HUES64 (cell line): ENCODE measurements around the gene SIRT4.
A peak's percentile ranks its signal among the peaks of the same experiment; 100 is the strongest.

Source experiments
- H3K27ac ChIP-seq: 2 replicates; pipeline ENCODE4 v1.7.0; 2013; ENCODE audit warnings: low read depth, low read length, inconsistent platforms
- H3K27me3 ChIP-seq: 2 replicates; pipeline ENCODE4 v1.6.1; 2013; ENCODE audit warnings: mild to moderate bottlenecking, low read length; ENCODE audit not compliant: insufficient read depth
- H3K36me3 ChIP-seq: 2 replicates; pipeline ENCODE4 v1.6.1; 2013; ENCODE audit warnings: mild to moderate bottlenecking, low read length; ENCODE audit not compliant: insufficient read depth
- H3K4me1 ChIP-seq: 2 replicates; pipeline ENCODE4 v1.6.1; 2013; ENCODE audit warnings: mild to moderate bottlenecking, low read length, moderate library complexity; ENCODE audit not compliant: insufficient read depth
- H3K4me3 ChIP-seq: 2 replicates; pipeline ENCODE4 v1.5.1; 2013; ENCODE audit warnings: mild to moderate bottlenecking, low read length, moderate library complexity
- H3K9ac ChIP-seq: 2 replicates; pipeline ENCODE4 v1.6.1; 2013; ENCODE audit warnings: mild to moderate bottlenecking, low read depth, low read length
- H3K9me3 ChIP-seq: 2 replicates; pipeline ENCODE4 v1.6.1; 2013; ENCODE audit warnings: low read depth, low read length; ENCODE audit not compliant: insufficient read depth
- WGBS: fragments of 150-250, 120-280 bp; methylation state at CpG from one replicate; pipeline ENCODE4 v1.1.7; 2013; ENCODE audit warnings: missing lambda C conversion rate; 5-methylcytosine and 5-hydroxymethylcytosine counted together

SIRT4 gene

DNA sequence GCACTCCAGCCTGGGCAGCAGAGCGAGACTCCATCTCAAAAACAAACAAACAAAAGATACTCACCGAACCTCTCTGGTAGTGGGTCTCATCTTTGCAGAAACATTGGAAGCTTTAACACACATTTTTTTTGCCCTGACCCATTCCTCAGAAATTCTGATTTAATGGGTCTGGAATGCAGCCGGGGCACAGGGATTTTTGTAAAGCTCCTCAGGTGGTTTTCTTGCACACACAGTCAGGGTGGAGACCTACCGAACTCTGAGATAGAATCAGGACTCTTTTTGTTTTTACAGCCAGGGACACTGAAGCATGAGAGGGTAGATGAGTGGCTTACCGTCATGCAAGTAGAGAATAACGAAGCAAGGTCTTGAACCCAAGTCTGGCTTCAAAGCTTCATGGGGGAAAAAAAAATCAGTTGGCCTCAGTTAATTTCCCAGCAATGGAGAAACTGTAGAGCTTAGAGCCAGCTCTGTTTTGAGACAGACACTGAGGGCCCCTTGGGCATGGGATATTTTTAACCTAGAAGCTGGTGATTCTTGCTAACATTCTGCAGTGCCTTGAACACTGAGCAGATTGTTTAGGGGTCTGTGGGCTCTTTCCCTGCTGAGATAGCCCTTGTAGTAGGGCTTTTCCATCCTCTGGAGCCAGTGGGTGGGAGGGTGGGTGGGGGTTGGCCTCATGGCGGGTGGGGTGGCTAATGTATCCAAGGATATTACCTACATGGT, 15.2 kb upstream of the SIRT4 start:
- 73% methylated on average over 6 of the region's 7 CpGs for WGBS
- Histone ChIP-seq H3K4me1 (peaks cover 8% of the 10 kb centered on the region; the same call in 1 of the 2 replicates), H3K27ac (no peak overlapping the region; the same call in 1 of the 2 replicates), H3K27me3 (no peaks in the 10 kb centered on the region), H3K9me3 (no peaks in the 10 kb centered on the region), H3K9ac (0 out of 2 replicates have a peak overlapping the region, but pooled peaks have one; percentile 25), H3K4me3 (no peak overlapping the region), H3K36me3 (no peaks in the 10 kb centered on the region)

DNA sequence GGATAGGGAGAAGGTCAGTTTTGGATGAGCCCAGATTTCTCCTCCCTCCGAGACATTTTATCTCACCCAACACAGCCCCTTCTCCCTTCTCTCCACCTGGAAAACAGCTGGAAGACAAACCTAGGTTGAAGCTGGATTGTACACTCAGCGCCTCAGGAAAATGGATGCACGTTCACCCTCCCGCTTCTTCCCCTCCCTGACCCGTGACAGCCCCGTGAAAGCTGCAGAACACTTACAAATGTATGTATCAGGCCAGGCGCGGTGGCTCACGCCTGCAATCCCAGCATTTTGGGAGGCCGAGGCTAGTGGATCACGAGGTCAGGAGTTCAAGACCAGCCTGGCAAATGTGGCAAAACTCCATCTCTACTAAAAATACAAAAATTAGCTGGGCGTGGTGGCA, 14.6 kb upstream of the SIRT4 start:
- WGBS = 94% methylated on average over 12 of the region's 12 CpGs
- Histone ChIP-seq H3K9ac (no peak overlapping the region), H3K4me3 (no peak overlapping the region), H3K27me3 (no peaks in the 10 kb centered on the region), H3K9me3 (no peaks in the 10 kb centered on the region), H3K4me1 (peaks cover 8% of the 10 kb centered on the region; the same call in 1 of the 2 replicates), H3K27ac (no peak overlapping the region), H3K36me3 (no peaks in the 10 kb centered on the region)

GRCh38 chr12:120290609-120291305, 11.4 kb upstream of the SIRT4 start:
- Histone ChIP-seq H3K4me3 (peak overlapping the region; percentile 63), H3K36me3 (no peaks in the 10 kb centered on the region), H3K27me3 (no peaks in the 10 kb centered on the region), H3K27ac (peak overlapping the region; percentile 54), H3K4me1 (peaks cover 14% of the 10 kb centered on the region), H3K9ac (peak overlapping the region; percentile 47), H3K9me3 (no peaks in the 10 kb centered on the region)
- 55% methylated on average over 22 of the region's 22 CpGs for WGBS

GRCh38 chr12:120292411-120292660, 9.8 kb upstream of the SIRT4 start:
- peak overlapping the region; percentile 93 for H3K9ac ChIP-seq
- H3K27ac ChIP-seq = peak overlapping the region; percentile 96
- H3K4me3 ChIP-seq = peak overlapping the region; percentile 63
- H3K36me3 ChIP-seq = no peaks in the 10 kb centered on the region
- WGBS = under 1% methylated on average over 17 of the region's 17 CpGs
- H3K4me1 ChIP-seq = peaks cover 10% of the 10 kb centered on the region; the same call in 1 of the 2 replicates
- no peaks in the 10 kb centered on the region for H3K9me3 ChIP-seq
- no peaks in the 10 kb centered on the region for H3K27me3 ChIP-seq

- Histone ChIP-seq H3K9ac (peak within 1 kb of the TSS; percentile 97), H3K27ac (peak within 1 kb of the TSS; percentile 96), H3K27me3 (no peaks in the 10 kb centered on the region), H3K4me1 (peaks cover 10% of the 10 kb centered on the region; the same call in 1 of the 2 replicates), H3K36me3 (no peaks in the 10 kb centered on the region), H3K4me3 (peak within 1 kb of the TSS; percentile 63), H3K9me3 (no peaks in the 10 kb centered on the region)
- under 1% methylated on average over 28 of the region's 29 CpGs for WGBS
Measured at GRCh38 chr12:120292661-120293531, 9.2 kb upstream of the SIRT4 start, which contains the start of gene RNU4-1. RNU4-1 (minus strand) TSS chr12:120293237.

DNA sequence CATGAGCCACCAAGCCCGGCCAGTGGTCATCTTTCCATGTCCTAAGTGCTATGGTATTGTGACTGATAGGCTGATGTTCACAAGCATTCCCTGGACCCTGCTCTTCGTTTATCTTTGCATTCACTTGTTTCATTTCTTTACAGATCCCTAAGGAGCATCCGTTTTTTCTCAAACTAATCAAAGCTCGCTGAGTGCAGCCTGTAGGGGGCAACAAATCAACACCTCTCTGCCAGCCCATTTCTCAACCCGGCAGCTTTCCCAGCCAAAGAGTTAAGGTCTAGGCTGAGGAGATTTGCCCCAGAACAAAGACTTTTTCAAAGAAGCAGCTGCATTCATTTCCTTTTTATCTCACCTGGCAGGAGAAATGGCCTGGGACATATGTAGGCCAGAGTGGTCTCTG, 12.1 kb downstream of the SIRT4 start:
- 46% methylated on average over 5 of the region's 5 CpGs for WGBS
- Histone ChIP-seq H3K4me3 (no peak overlapping the region), H3K9ac (no peak overlapping the region), H3K9me3 (no peaks in the 10 kb centered on the region), H3K36me3 (no peaks in the 10 kb centered on the region), H3K27me3 (no peaks in the 10 kb centered on the region), H3K4me1 (0 out of 2 replicates have a peak, but pooled peaks cover 6% of the 10 kb centered on the region), H3K27ac (no peak overlapping the region)

- H3K9ac ChIP-seq = peak overlapping the region; percentile 68
- no peaks in the 10 kb centered on the region for H3K36me3 ChIP-seq
- H3K27ac ChIP-seq = peak overlapping the region; percentile 44
- WGBS = 79% methylated on average over 8 of the region's 9 CpGs
- peak overlapping the region; percentile 57 for H3K4me3 ChIP-seq
- 0 out of 2 replicates have a peak, but pooled peaks cover 6% of the 10 kb centered on the region for H3K4me1 ChIP-seq
- H3K27me3 ChIP-seq = no peaks in the 10 kb centered on the region
- H3K9me3 ChIP-seq = no peaks in the 10 kb centered on the region
Measured at GRCh38 chr12:120316798-120317223, 14.7 kb downstream of the SIRT4 start.

GRCh38 chr12:120317224-120318105, 15.3 kb downstream of the SIRT4 start:
- Histone ChIP-seq H3K9me3 (no peaks in the 10 kb centered on the region), H3K4me3 (peak overlapping the region; percentile 57), H3K36me3 (no peaks in the 10 kb centered on the region), H3K4me1 (0 out of 2 replicates have a peak, but pooled peaks cover 6% of the 10 kb centered on the region), H3K27ac (peak overlapping the region; percentile 44), H3K9ac (peak overlapping the region; percentile 68), H3K27me3 (no peaks in the 10 kb centered on the region)
- WGBS = 2% methylated on average over 41 of the region's 42 CpGs

- no peaks in the 10 kb centered on the region for H3K9me3 ChIP-seq
- WGBS = 90% methylated on average over 13 of the region's 13 CpGs
Measured at GRCh38 chr12:120321382-120322202, 19.5 kb downstream of the SIRT4 start.

More at GRCh38 chr12:120321382-120322202, 19.5 kb downstream of the SIRT4 start:
- 0 out of 2 replicates have a peak, but pooled peaks cover 5% of the 10 kb centered on the region for H3K4me1 ChIP-seq
- H3K27me3 ChIP-seq = peaks cover 3% of the 10 kb centered on the region; the same call in 1 of the 2 replicates
- H3K4me3 ChIP-seq = no peak overlapping the region
- no peak overlapping the region for H3K27ac ChIP-seq
- H3K9ac ChIP-seq = no peak overlapping the region; the same call in 1 of the 2 replicates
- H3K36me3 ChIP-seq = no peaks in the 10 kb centered on the region
